Colonic mucosa (tissue), 4 donors: Measurements from ENCODE around the gene PNPLA7. TPM values are rescaled to one million over a fixed set of nuclear protein-coding genes. Genes with fewer than 3 reads are reported as not detected.

ENCODE experiments used
- DNase-seq: peaks from one replicate; pipeline ENCODE4 v3.0.0-alpha.2; 2020
- H3K27ac ChIP-seq: fragments of 200-600 bp; one replicate; pipeline ENCODE4 v1.8.0; 2021
- H3K27me3 ChIP-seq: fragments of 200-600 bp; one replicate; pipeline ENCODE4 v1.8.0; 2021
- H3K36me3 ChIP-seq: fragments of 200-600 bp; one replicate; pipeline ENCODE4 v1.8.0; 2021
- H3K4me1 ChIP-seq: fragments of 200-600 bp; one replicate; pipeline ENCODE4 v1.8.0; 2021; ENCODE audit warnings: mild to moderate bottlenecking
- H3K4me3 ChIP-seq: fragments of 200-600 bp; one replicate; pipeline ENCODE4 v1.8.0; 2021
- H3K9ac ChIP-seq, 2 donors: one replicate each; pipeline ENCODE4 v1.7.0; 2013; ENCODE audit warnings: control low read depth in 2 of 2, low read depth in 2 of 2, low read length in 2 of 2
- H3K9me3 ChIP-seq: fragments of 200-600 bp; one replicate; pipeline ENCODE4 v1.8.0; 2021
- CTCF ChIP-seq: fragments of 200-600 bp; IDR thresholded peaks from one replicate; pipeline ENCODE4 v1.8.0; 2022; ENCODE audit warnings: antibody characterized with exemption, mild to moderate bottlenecking
- intact Hi-C: fragments of 100-400 bp; cut with DNase I; formaldehyde crosslinking; loops from one replicate; pipeline ENCODE4 v1.14.1; 2022
- total RNA-seq, 2 donors: library from RNA; stranded (reverse); fragmentation: NEBNext Ultra II Directional in 1 of 2; extraction: Animal tissue kit (Norgen Biotek cat#: 25700) in 1 of 2; gene quantifications; one replicate each; pipeline ENCODE4 v1.2.1, GENCODE V29; 2021
- donor health status: healthy.
- donor health status: DM: no; HTN: no; CAD: no.
- donor health status: DM: no; HTN: no; CAD: no.

PNPLA7 gene
- total RNA-seq, 2 donors from 2014 or later = 6.1 to 7.1 TPM

- DNase-seq = no peak
- intact Hi-C loops = no loop called here
Measured at GRCh38 chr9:137502008-137502911, 47.9 kb downstream of the PNPLA7 start.

GRCh38 chr9:137501457-137501856, 48.7 kb downstream of the PNPLA7 start:
- Histone ChIP-seq H3K9ac (no peak overlapping the region), H3K27ac (no peak overlapping the region), H3K9me3 (no peaks in the 10 kb centered on the region), H3K4me1 (no peaks in the 10 kb centered on the region), H3K4me3 (no peak overlapping the region), H3K36me3 (no peaks in the 10 kb centered on the region), H3K27me3 (no peaks in the 10 kb centered on the region)
- no peak for TF ChIP-seq CTCF
- intact Hi-C loops = no loop called here
- DNase-seq = no peak

More at GRCh38 chr9:137502008-137502911, 47.9 kb downstream of the PNPLA7 start:
- Histone ChIP-seq H3K4me1 (no peaks in the 10 kb centered on the region), H3K27me3 (no peaks in the 10 kb centered on the region), H3K9me3 (no peaks in the 10 kb centered on the region), H3K36me3 (no peaks in the 10 kb centered on the region), H3K4me3 (no peak overlapping the region), H3K9ac (no peak overlapping the region), H3K27ac (no peak overlapping the region)
- no peak for TF ChIP-seq CTCF

- H3K27me3 ChIP-seq = no peaks in the 10 kb centered on the region
- H3K9me3 ChIP-seq = no peaks in the 10 kb centered on the region
- no peak overlapping the region for H3K9ac ChIP-seq
- intact Hi-C loops = no loop called here
- no peak overlapping the region for H3K27ac ChIP-seq
- no peak overlapping the region for H3K4me3 ChIP-seq
- H3K4me1 ChIP-seq = no peaks in the 10 kb centered on the region
- no peaks in the 10 kb centered on the region for H3K36me3 ChIP-seq
- DNase-seq = no peak
- TF ChIP-seq CTCF = no peak
Measured at GRCh38 chr9:137500666-137501397, 49.4 kb downstream of the PNPLA7 start.

- no peak for TF ChIP-seq CTCF
- Histone ChIP-seq H3K36me3 (no peaks in the 10 kb centered on the region), H3K27me3 (no peaks in the 10 kb centered on the region), H3K4me1 (no peaks in the 10 kb centered on the region), H3K4me3 (no peak overlapping the region), H3K9me3 (no peaks in the 10 kb centered on the region), H3K27ac (no peak overlapping the region), H3K9ac (no peak overlapping the region)
- intact Hi-C loops = no loop called here
- DNase-seq = no peak
Measured at GRCh38 chr9:137499858-137500661, 50.1 kb downstream of the PNPLA7 start.

- Histone ChIP-seq H3K27ac (no peak overlapping the region), H3K9ac (no peak overlapping the region), H3K27me3 (no peaks in the 10 kb centered on the region), H3K9me3 (no peaks in the 10 kb centered on the region), H3K36me3 (no peaks in the 10 kb centered on the region), H3K4me1 (no peaks in the 10 kb centered on the region), H3K4me3 (no peak overlapping the region)
- TF ChIP-seq CTCF = no peak
- DNase-seq = no peak
- intact Hi-C loops = no loop called here
Measured at GRCh38 chr9:137499416-137499815, 50.8 kb downstream of the PNPLA7 start.
